Esophagus squamous epithelium (tissue), 4 donors: ENCODE results near the gene IL1A.

ENCODE experiments used
- POLR2A ChIP-seq, 4 donors: fragments of 450-650 bp; IDR thresholded peaks; one replicate each; pipeline ENCODE4 v1.6.1; 2017; ENCODE audit warnings: antibody characterized with exemption in 4 of 4, mild to moderate bottlenecking in 4 of 4, moderate library complexity in 3 of 4
- TF ChIP-seq, protein P1 (sequence below), 6 experiments: fragments of 450-650 bp in 4 of 6; fragments of 200-600 bp in 2 of 6; sonication (generic) in 2 of 6; IDR thresholded peaks; one replicate each; pipeline ENCODE4 v1.5.1; 2016 to 2019; ENCODE audit warnings: antibody characterized with exemption in 6 of 6, mild to moderate bottlenecking in 4 of 6, moderate library complexity in 4 of 6

DNA sequence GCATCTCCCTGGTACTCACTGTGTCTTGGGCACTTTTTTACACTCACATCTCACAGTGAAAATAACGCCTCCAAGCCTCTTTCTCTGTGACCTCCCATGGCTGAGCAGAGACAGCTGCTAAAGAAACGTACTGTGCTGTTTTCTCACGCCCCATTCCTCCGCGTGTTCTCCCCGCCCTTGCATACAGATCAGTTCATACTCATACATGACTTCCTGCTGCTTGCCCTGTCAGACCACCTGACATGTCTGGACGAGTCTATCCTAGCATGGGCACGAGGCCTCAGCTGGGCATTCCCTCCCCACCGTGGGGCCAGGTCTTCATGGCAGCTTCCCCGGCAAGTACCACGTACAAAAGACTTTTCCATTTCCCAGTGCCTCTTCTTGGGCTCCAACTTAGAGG lies 21.2 kb upstream of the IL1A start:
- no peak for TF ChIP-seq POLR2A (IDR thresholded peaks at IDR 0.05)
- TF ChIP-seq, protein P1, sequence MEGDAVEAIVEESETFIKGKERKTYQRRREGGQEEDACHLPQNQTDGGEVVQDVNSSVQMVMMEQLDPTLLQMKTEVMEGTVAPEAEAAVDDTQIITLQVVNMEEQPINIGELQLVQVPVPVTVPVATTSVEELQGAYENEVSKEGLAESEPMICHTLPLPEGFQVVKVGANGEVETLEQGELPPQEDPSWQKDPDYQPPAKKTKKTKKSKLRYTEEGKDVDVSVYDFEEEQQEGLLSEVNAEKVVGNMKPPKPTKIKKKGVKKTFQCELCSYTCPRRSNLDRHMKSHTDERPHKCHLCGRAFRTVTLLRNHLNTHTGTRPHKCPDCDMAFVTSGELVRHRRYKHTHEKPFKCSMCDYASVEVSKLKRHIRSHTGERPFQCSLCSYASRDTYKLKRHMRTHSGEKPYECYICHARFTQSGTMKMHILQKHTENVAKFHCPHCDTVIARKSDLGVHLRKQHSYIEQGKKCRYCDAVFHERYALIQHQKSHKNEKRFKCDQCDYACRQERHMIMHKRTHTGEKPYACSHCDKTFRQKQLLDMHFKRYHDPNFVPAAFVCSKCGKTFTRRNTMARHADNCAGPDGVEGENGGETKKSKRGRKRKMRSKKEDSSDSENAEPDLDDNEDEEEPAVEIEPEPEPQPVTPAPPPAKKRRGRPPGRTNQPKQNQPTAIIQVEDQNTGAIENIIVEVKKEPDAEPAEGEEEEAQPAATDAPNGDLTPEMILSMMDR (IDR thresholded peaks at IDR 0.05): no peak
